Measurements from ENCODE around the gene PCDHGA4.

- TF ChIP-seq ZNF8 (CRISPR knock-in tag; IDR thresholded peaks at IDR 0.05) (no peak), PPARA (CRISPR knock-in tag; IDR thresholded peaks at IDR 0.05; ENCODE audit: borderline replicate concordance) (no peak), ZC3H10 (CRISPR knock-in tag; IDR thresholded peaks at IDR 0.05) (no peak), TSHZ2 (CRISPR knock-in tag; IDR thresholded peaks at IDR 0.05) (no peak), ZNF565 (CRISPR knock-in tag; conservative IDR thresholded peaks at IDR 0.05; ENCODE audit: low read depth) (no peak), SNAI2 (CRISPR knock-in tag; IDR thresholded peaks at IDR 0.05) (no peak), TOX (CRISPR knock-in tag; IDR thresholded peaks at IDR 0.05; ENCODE audit: borderline replicate concordance) (no peak), ZFP3 (CRISPR knock-in tag; IDR thresholded peaks at IDR 0.05) (no peak), PATZ1 (CRISPR knock-in tag; IDR thresholded peaks at IDR 0.05; ENCODE audit: borderline replicate concordance) (no peak), GLIS3 (CRISPR knock-in tag; IDR thresholded peaks at IDR 0.05) (no peak), RARB (CRISPR knock-in tag; IDR thresholded peaks at IDR 0.05) (no peak), TCF4 (CRISPR knock-in tag; IDR thresholded peaks at IDR 0.05; ENCODE audit: borderline replicate concordance) (no peak)
Observed at GRCh38 chr5:141313711-141314110, 41.1 kb upstream of the PCDHGA4 start.

All from SK-N-SH treated with all-trans-retinoic acid at 6 μM for 48 hours (cell line).